GM23338 (cell line): Measurements from ENCODE around the gene PSMD6. TPM values are rescaled to one million over a fixed set of nuclear protein-coding genes. Genes with fewer than 3 reads are reported as not detected.

Source experiments
- CREB1 ChIP-seq: fragments of 250-450 bp; sonication (Bioruptor Pico); IDR thresholded peaks from 2 replicates; pipeline ENCODE4 v1.5.0; 2020; ENCODE audit warnings: low read depth, mild to moderate bottlenecking, moderate library complexity
- EZH2 ChIP-seq: fragments of 200-600 bp; sonication (generic); IDR thresholded peaks from one replicate; pipeline ENCODE4 v1.8.0; 2017; ENCODE audit warnings: antibody characterized with exemption, mild to moderate bottlenecking, low read depth; ENCODE audit not compliant: unreplicated experiment
- ZNF331 ChIP-seq: fragments of 250-450 bp; sonication (Bioruptor Pico); IDR thresholded peaks from 2 replicates; pipeline ENCODE4 v1.5.0; 2020; ENCODE audit warnings: low read depth, mild to moderate bottlenecking, moderate library complexity
- polyA plus RNA-seq: library from polyadenylated mRNA; unstranded; fragments of >200 nt; fragmentation: Nextera tagmentation; extraction: Ambion mirVana; gene quantifications from 2 replicates; pipeline ENCODE4 v1.2.1, GENCODE V29; 2016
- total RNA-seq: library from RNA; depleted of rRNA; stranded (reverse); fragments of >200 nt; shearing (Covaris generic); gene quantifications from 2 replicates; pipeline ENCODE4 v1.2.3, GENCODE V29; 2014
- TF ChIP-seq, protein P1 (sequence below): fragments of 250-450 bp; sonication (Bioruptor Pico); IDR thresholded peaks from 2 replicates; pipeline ENCODE4 v1.5.0; 2020; ENCODE audit warnings: mild to moderate bottlenecking, moderate library complexity
- TF ChIP-seq, protein P2 (sequence below), 2 experiments: fragments of 200-600 bp in 1 of 2; sonication (generic) in 1 of 2; conservative IDR thresholded peaks; 2 replicates each; pipeline versions ENCODE4 v1.5.1 to v1.6.1; 2016 to 2017; ENCODE audit warnings: antibody characterized with exemption in 2 of 2, low read depth in 2 of 2, mild to moderate bottlenecking in 2 of 2, moderate library complexity in 1 of 2
- TF ChIP-seq, protein P3 (sequence below): IDR thresholded peaks from 2 replicates; pipeline ENCODE4 v1.6.1; 2016; ENCODE audit warnings: antibody characterized with exemption

The PSMD6 gene
- total and polyA plus RNA-seq, 2 experiments from 2014 or later, result 98.1 to 205 TPM

DNA sequence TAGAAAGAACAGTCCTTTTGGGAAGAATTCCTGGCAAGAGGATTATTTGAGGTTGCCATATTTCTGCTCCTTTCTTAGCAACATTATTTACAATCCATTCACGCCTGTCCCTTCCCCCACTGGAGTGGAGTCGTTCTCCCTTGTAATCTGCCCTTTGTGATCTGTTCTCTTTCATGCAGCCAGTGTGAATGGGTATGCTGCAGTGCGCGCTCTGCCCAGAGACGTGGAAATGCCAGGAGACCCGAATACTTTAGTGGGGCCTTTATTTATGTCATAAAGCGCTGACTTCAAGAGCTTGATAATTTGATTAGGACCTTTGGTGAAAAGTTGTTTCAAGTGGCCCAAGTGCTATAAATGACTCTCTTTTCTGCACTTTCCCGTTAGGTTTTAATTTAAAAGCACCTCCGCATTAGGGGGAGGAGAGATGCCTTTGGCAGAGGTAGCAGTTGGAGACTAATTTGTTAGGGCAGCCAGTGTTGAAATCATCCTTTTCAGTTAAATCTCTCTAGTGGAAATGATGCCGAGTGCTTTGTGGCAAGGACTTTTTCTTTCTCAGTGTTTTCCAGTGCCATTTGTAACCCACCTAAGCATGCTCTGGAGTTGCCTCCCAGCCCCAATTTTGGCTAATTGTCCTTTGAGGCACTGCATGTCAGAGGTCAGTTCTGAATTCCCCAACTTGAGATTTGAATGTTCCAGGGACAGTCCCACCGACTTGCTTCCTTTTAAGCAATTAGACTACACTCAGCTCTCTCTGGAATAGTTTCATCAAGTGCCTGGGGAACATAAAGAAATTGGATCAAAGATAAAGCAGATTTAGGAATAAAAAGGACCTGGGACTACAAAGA, 52.4 kb downstream of the PSMD6 start (continued):
- TF ChIP-seq, protein P1, sequence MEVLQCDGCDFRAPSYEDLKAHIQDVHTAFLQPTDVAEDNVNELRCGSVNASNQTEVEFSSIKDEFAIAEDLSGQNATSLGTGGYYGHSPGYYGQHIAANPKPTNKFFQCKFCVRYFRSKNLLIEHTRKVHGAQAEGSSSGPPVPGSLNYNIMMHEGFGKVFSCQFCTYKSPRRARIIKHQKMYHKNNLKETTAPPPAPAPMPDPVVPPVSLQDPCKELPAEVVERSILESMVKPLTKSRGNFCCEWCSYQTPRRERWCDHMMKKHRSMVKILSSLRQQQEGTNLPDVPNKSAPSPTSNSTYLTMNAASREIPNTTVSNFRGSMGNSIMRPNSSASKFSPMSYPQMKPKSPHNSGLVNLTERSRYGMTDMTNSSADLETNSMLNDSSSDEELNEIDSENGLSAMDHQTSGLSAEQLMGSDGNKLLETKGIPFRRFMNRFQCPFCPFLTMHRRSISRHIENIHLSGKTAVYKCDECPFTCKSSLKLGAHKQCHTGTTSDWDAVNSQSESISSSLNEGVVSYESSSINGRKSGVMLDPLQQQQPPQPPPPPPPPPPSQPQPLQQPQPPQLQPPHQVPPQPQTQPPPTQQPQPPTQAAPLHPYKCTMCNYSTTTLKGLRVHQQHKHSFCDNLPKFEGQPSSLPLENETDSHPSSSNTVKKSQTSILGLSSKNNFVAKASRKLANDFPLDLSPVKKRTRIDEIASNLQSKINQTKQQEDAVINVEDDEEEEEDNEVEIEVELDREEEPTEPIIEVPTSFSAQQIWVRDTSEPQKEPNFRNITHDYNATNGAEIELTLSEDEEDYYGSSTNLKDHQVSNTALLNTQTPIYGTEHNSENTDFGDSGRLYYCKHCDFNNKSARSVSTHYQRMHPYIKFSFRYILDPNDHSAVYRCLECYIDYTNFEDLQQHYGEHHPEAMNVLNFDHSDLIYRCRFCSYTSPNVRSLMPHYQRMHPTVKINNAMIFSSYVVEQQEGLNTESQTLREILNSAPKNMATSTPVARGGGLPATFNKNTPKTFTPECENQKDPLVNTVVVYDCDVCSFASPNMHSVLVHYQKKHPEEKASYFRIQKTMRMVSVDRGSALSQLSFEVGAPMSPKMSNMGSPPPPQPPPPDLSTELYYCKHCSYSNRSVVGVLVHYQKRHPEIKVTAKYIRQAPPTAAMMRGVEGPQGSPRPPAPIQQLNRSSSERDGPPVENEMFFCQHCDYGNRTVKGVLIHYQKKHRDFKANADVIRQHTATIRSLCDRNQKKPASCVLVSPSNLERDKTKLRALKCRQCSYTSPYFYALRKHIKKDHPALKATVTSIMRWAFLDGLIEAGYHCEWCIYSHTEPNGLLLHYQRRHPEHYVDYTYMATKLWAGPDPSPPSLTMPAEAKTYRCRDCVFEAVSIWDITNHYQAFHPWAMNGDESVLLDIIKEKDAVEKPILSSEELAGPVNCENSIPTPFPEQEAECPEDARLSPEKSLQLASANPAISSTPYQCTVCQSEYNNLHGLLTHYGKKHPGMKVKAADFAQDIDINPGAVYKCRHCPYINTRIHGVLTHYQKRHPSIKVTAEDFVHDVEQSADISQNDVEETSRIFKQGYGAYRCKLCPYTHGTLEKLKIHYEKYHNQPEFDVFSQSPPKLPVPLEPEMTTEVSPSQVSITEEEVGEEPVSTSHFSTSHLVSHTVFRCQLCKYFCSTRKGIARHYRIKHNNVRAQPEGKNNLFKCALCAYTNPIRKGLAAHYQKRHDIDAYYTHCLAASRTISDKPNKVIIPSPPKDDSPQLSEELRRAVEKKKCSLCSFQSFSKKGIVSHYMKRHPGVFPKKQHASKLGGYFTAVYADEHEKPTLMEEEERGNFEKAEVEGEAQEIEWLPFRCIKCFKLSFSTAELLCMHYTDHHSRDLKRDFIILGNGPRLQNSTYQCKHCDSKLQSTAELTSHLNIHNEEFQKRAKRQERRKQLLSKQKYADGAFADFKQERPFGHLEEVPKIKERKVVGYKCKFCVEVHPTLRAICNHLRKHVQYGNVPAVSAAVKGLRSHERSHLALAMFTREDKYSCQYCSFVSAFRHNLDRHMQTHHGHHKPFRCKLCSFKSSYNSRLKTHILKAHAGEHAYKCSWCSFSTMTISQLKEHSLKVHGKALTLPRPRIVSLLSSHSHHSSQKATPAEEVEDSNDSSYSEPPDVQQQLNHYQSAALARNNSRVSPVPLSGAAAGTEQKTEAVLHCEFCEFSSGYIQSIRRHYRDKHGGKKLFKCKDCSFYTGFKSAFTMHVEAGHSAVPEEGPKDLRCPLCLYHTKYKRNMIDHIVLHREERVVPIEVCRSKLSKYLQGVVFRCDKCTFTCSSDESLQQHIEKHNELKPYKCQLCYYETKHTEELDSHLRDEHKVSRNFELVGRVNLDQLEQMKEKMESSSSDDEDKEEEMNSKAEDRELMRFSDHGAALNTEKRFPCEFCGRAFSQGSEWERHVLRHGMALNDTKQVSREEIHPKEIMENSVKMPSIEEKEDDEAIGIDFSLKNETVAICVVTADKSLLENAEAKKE (CRISPR knock-in tag), result no peak
- TF ChIP-seq ZNF331 (CRISPR knock-in tag), result no peak
- TF ChIP-seq CREB1 (CRISPR knock-in tag), result no peak
- TF ChIP-seq, protein P2, sequence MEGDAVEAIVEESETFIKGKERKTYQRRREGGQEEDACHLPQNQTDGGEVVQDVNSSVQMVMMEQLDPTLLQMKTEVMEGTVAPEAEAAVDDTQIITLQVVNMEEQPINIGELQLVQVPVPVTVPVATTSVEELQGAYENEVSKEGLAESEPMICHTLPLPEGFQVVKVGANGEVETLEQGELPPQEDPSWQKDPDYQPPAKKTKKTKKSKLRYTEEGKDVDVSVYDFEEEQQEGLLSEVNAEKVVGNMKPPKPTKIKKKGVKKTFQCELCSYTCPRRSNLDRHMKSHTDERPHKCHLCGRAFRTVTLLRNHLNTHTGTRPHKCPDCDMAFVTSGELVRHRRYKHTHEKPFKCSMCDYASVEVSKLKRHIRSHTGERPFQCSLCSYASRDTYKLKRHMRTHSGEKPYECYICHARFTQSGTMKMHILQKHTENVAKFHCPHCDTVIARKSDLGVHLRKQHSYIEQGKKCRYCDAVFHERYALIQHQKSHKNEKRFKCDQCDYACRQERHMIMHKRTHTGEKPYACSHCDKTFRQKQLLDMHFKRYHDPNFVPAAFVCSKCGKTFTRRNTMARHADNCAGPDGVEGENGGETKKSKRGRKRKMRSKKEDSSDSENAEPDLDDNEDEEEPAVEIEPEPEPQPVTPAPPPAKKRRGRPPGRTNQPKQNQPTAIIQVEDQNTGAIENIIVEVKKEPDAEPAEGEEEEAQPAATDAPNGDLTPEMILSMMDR (conservative IDR thresholded peaks at IDR 0.05; ENCODE audit: low read depth in 2 of 2), result no peak
- TF ChIP-seq, protein P3, sequence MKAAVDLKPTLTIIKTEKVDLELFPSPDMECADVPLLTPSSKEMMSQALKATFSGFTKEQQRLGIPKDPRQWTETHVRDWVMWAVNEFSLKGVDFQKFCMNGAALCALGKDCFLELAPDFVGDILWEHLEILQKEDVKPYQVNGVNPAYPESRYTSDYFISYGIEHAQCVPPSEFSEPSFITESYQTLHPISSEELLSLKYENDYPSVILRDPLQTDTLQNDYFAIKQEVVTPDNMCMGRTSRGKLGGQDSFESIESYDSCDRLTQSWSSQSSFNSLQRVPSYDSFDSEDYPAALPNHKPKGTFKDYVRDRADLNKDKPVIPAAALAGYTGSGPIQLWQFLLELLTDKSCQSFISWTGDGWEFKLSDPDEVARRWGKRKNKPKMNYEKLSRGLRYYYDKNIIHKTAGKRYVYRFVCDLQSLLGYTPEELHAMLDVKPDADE, result no peak
- TF ChIP-seq EZH2, result no peak
